Gastroesophageal sphincter (tissue), 4 donors: ENCODE data around the gene SMCO2. TPM values are rescaled to one million over a fixed set of nuclear protein-coding genes. Genes with fewer than 3 reads are reported as not detected.

Source experiments
- ATAC-seq: fragments of 150-250 bp; one replicate; pipeline ENCODE4 v1.9.1; 2016; ENCODE audit warnings: mild to moderate bottlenecking, moderate library complexity
- H3K27ac ChIP-seq, 4 donors: fragments of 200-600 bp; sonication (generic) in 3 of 4; 1 replicate in 3 of 4; 2 replicates in 1 of 4; pipeline ENCODE4 v1.5.1; 2016 to 2019
- H3K27me3 ChIP-seq: fragments of 200-600 bp; sonication (generic); one replicate; pipeline ENCODE4 v1.5.1; 2019
- H3K36me3 ChIP-seq, 2 donors: fragments of 200-600 bp; sonication (generic); one replicate each; pipeline ENCODE4 v1.5.1; 2019; ENCODE audit warnings: control low read depth in 1 of 2
- H3K4me1 ChIP-seq, 3 donors: fragments of 200-600 bp; sonication (generic); 1 replicate in 2 of 3; 2 replicates in 1 of 3; pipeline ENCODE4 v1.5.1; 2016 to 2019; ENCODE audit warnings: control low read depth in 2 of 3
- H3K4me3 ChIP-seq, 2 donors: fragments of 200-600 bp; sonication (generic); one replicate each; pipeline ENCODE4 v1.5.1; 2019; ENCODE audit warnings: mild to moderate bottlenecking in 1 of 2, moderate library complexity in 1 of 2
- H3K9me3 ChIP-seq, 3 donors: fragments of 200-600 bp; sonication (generic); one replicate each; pipeline ENCODE4 v1.5.1; 2017 to 2019; ENCODE audit warnings: control low read depth in 2 of 3
- CTCF ChIP-seq, 4 experiments: fragments of 200-600 bp in 2 of 4; fragments of 450-650 bp in 2 of 4; sonication (generic) in 1 of 4; IDR thresholded peaks; one replicate each; pipeline ENCODE4 v1.5.1; 2017 to 2019; ENCODE audit warnings: antibody characterized with exemption in 4 of 4, mild to moderate bottlenecking in 2 of 4, moderate library complexity in 2 of 4
- EP300 ChIP-seq: sonication (generic); formaldehyde crosslinking; IDR thresholded peaks from one replicate; pipeline ENCODE4 v1.6.1; 2017; ENCODE audit warnings: antibody characterized with exemption, mild to moderate bottlenecking
- POLR2A ChIP-seq, 2 donors: fragments of 450-650 bp; IDR thresholded peaks; one replicate each; pipeline ENCODE4 v1.6.1; 2017; ENCODE audit warnings: antibody characterized with exemption in 2 of 2, mild to moderate bottlenecking in 2 of 2, moderate library complexity in 1 of 2
- POLR2AphosphoS5 ChIP-seq: sonication (generic); formaldehyde crosslinking; IDR thresholded peaks from one replicate; pipeline ENCODE4 v1.6.1; 2017; ENCODE audit warnings: antibody characterized with exemption
- WGBS, 2 donors: methylation state at CpG; one replicate each; pipeline ENCODE4 v1.1.5; 2018; ENCODE audit warnings: low coverage in 1 of 2; 5-methylcytosine and 5-hydroxymethylcytosine counted together
- total RNA-seq, 4 donors: library from RNA; depleted of rRNA; stranded (reverse); fragments of >200 nt; gene quantifications; one replicate each; pipeline ENCODE4 v1.1.0, GENCODE V29; 2016

SMCO2 gene
- total RNA-seq, 4 donors from 2014 or later: not detected

DNA sequence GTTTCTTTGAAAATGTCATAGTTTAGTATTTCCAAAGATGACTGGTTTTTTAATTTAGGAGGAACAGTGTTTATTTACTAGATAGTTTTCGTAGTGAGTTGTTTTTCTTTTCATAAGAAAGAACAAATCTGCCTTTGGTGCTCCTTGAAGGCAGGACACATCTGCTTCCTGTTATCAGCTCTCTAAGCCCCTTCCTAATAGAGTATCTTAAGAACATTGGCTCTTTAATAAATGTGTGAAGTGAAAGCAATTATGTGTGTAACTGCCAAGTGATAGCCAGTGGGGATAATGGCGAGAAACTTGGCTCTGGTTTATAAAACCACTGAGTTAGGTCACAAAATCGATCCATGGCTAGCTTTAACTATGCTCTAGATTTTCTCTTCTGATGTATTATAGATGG, 54.0 kb downstream of the SMCO2 start:
- no peak for TF ChIP-seq POLR2A (IDR thresholded peaks at IDR 0.05)
- TF ChIP-seq EP300: no peak
- TF ChIP-seq POLR2AphosphoS5: no peak
- no peak for TF ChIP-seq CTCF (IDR thresholded peaks at IDR 0.05)
- Histone ChIP-seq H3K27me3 (no peaks in the 10 kb centered on the region), H3K4me3 (no peak overlapping the region), H3K36me3 (no peaks in the 10 kb centered on the region), H3K9me3 (no peaks in the 10 kb centered on the region), H3K4me1 (peaks cover 0 to 2% (median 0%) of the 10 kb centered on the region in 3 donors), H3K27ac (no peak overlapping the region)
- 45 to 55% methylated on average over 2 to 3 of the region's 3 CpGs for WGBS, 2 donors
- no peak for ATAC-seq

DNA sequence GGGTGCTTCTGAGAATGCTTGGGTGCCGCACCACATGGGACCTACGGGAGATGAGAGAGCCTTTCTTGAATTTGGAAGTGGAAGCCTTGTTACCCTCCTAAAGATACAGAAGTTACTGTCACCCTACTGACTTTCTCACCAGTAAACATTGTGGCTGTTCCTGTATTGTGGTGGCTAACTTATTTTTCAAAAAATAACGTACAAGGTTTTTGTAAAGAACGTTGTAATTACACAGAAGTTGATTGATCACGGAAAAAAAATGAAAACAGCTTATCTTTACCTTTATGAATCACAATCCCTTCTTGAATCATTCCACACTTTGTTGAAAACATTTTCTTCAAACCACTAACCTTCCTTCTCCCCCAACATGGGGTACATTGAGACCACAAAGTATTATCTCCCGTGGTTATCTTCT, 55.5 kb downstream of the SMCO2 start:
- H3K27ac ChIP-seq: no peak overlapping the region
- no peaks in the 10 kb centered on the region for H3K36me3 ChIP-seq
- ATAC-seq: no peak
- TF ChIP-seq EP300 (no peak), POLR2AphosphoS5 (no peak), CTCF (IDR thresholded peaks at IDR 0.05) (no peak), POLR2A (IDR thresholded peaks at IDR 0.05) (no peak)
- H3K9me3 ChIP-seq: no peaks in the 10 kb centered on the region
- peaks cover 0 to 6% (median 0%) of the 10 kb centered on the region in 3 donors for H3K4me1 ChIP-seq
- 80 to 86% methylated on average over 4 to 6 of the region's 6 CpGs for WGBS, 2 donors
- no peak overlapping the region for H3K4me3 ChIP-seq
- H3K27me3 ChIP-seq: no peaks in the 10 kb centered on the region

DNA sequence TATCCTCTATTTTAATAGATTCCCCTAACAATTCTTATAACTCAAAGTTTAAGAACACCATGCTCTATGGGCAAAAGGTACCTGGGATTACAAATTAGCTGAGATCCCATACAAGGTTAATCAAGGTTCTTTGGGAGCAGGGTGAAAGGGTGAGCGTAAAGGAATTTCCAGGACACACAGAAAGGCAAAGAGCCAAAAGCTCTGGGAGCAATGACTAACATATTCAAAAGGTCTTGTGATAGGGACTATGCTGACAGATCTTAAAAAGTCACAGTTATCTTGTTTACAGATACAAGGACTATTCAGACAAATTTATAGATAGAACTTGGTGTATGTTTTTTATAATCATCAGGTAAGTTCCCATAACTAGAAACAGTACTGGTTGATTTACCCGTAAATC, 58.0 kb downstream of the SMCO2 start:
- Histone ChIP-seq H3K36me3 (no peaks in the 10 kb centered on the region), H3K4me1 (peaks cover 0 to 6% (median 0%) of the 10 kb centered on the region in 3 donors), H3K27ac (no peak overlapping the region), H3K4me3 (no peak overlapping the region), H3K27me3 (no peaks in the 10 kb centered on the region), H3K9me3 (no peaks in the 10 kb centered on the region)
- WGBS, 2 donors: 81 to 86% methylated on average over 2 of the region's 2 CpGs
- TF ChIP-seq CTCF (IDR thresholded peaks at IDR 0.05): no peak
- TF ChIP-seq POLR2A (IDR thresholded peaks at IDR 0.05): no peak
- no peak for TF ChIP-seq EP300
- no peak for TF ChIP-seq POLR2AphosphoS5
- no peak for ATAC-seq

- peaks cover 0 to 6% (median 0%) of the 10 kb centered on the region in 3 donors for H3K4me1 ChIP-seq
- no peaks in the 10 kb centered on the region for H3K9me3 ChIP-seq
- no peaks in the 10 kb centered on the region for H3K36me3 ChIP-seq
- no peak for TF ChIP-seq POLR2A (IDR thresholded peaks at IDR 0.05)
- no peak for TF ChIP-seq EP300
- no peak for TF ChIP-seq POLR2AphosphoS5
- H3K27me3 ChIP-seq: no peaks in the 10 kb centered on the region
- H3K27ac ChIP-seq: peak overlapping the region in 2 of 4 donors; percentile 13 to 32
- ATAC-seq: no peak
- 34 to 93% methylated on average over 2 of the region's 2 CpGs for WGBS, 2 donors
- H3K4me3 ChIP-seq: no peak overlapping the region
Observed at GRCh38 chr12:27505109-27505508, 58.6 kb downstream of the SMCO2 start.

GRCh38 chr12:27505761-27506160, 59.2 kb downstream of the SMCO2 start:
- TF ChIP-seq POLR2A (IDR thresholded peaks at IDR 0.05) (no peak), POLR2AphosphoS5 (no peak), EP300 (no peak), CTCF (IDR thresholded peaks at IDR 0.05) (no peak)
- H3K36me3 ChIP-seq: no peaks in the 10 kb centered on the region
- H3K4me3 ChIP-seq: no peak overlapping the region
- peak overlapping the region in 3 of 4 donors; percentile 13 to 32 (median 29) for H3K27ac ChIP-seq
- H3K4me1 ChIP-seq: peaks cover 0 to 8% (median 0%) of the 10 kb centered on the region in 3 donors
- no peaks in the 10 kb centered on the region for H3K27me3 ChIP-seq
- H3K9me3 ChIP-seq: no peaks in the 10 kb centered on the region
- ATAC-seq: no peak
